Inflammatory macrophage treated with lipopolysaccharide for 4 hours (primary cell): ENCODE measurements around the gene TNFRSF1B.
A peak's percentile ranks its signal among the peaks of the same experiment; 100 is the strongest.
"Not testable (repeated sequence)": the region's sequence is repeated elsewhere in the genome, so short reads cannot be mapped to it uniquely, and the experiment has no call there.

Source experiments
- DNase-seq: peaks from one replicate; pipeline ENCODE4 v3.0.0-alpha.2; 2020

TNFRSF1B gene

DNA sequence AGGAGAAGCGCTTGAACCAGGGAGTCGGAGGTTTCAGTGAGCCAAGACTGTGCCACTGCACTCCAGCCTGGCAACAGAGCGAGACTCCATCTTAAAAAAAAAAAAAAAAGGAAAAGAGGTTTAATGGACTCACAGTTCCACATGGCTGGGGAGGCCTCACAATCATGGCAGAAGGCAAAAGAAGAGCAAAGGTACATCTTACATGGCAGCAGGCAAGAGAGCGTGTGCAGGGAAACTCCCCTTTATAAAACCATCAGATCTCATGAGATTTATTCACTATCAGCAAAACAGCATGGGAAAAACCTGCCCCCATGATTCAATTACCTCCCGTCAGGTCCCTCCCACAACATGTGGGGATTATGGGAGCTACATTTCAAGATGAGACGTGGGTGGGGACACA, 57.3 kb downstream of the TNFRSF1B start:
- DNase-seq: not testable (repeated sequence)

DNA sequence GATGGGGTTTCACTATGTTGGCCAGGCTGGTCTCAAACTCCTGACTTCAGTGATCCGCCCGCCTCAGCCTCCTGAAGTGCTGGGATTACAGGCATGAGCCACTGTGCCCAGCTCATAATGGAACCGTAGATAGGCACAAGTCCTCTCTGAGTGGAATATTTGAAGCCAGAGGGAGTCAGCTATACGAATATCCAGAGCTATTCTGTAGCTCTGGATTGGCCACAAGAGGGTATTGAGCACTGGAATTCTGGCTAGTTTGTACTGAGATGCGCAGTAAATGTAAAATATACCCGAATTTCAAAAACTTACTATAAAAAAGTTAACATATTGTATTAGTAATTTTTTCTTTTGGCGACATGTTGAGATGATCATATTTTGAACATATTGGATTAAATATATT, 62.2 kb downstream of the TNFRSF1B start:
- DNase-seq: no peak

DNA sequence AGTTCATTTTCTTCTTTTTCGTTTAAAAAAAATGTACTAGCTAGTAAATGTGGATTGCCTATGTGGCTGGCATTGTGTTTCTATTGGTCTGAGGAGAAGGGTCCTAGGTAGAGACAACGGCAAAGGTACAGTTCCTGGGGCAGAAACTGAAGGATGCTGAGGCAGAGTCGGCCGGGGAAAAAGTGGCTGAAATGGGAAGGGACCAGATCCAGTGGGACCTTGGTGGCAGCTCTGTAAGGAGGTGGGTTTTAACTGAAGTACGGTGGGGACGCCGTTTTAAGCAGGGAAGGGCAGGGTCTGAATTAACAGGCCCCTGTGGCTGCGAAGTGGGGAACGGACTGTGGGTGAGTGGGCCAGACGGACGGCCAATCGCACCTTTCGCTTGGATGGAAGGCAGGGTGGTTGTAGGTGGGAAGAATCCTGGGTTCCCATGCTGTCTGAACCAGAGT, 62.6 kb downstream of the TNFRSF1B start:
- DNase-seq: no peak

DNA sequence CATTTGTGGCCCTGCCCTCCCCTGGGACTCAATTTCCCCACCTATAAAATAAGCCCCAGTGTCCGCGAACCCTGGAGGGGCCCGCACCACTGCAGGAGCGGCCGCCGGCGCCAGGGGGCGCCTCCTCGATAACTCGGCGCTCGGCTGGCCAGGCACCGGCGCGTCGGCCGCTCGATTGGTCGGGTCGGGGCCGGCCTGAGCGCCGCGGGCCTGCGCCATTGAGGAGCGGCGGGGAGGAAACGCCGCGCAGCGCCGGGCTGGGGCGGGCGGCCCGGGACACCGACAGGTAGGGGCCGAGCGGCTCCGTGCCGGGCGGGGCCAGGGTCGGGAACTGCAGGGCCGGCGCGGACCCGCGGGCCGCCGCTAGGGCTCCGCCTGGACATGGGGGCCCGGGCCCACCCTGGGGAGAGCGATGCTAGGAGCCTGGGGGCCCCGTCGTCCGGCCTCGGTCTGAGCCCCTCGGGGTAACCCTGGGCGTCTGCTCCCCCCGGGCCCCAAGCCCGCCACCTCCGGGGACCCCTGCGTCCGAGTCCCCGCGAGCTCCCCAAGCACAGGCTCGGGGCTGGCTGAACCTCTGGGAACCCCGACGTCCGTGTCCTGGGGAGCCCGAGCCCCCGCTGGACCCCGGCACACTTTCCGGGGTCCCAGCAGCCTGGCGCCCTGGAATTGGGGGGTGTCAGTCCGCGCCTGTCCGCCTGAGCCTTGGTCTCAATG, 63.2 kb downstream of the TNFRSF1B start, which contains the start of gene VPS13D:
VPS13D (plus strand) TSS at position 196 of the 714 bp plus-strand sequence. CDS start 4,237 bp downstream, outside the sequence.
- peak; percentile 84 for DNase-seq

DNA sequence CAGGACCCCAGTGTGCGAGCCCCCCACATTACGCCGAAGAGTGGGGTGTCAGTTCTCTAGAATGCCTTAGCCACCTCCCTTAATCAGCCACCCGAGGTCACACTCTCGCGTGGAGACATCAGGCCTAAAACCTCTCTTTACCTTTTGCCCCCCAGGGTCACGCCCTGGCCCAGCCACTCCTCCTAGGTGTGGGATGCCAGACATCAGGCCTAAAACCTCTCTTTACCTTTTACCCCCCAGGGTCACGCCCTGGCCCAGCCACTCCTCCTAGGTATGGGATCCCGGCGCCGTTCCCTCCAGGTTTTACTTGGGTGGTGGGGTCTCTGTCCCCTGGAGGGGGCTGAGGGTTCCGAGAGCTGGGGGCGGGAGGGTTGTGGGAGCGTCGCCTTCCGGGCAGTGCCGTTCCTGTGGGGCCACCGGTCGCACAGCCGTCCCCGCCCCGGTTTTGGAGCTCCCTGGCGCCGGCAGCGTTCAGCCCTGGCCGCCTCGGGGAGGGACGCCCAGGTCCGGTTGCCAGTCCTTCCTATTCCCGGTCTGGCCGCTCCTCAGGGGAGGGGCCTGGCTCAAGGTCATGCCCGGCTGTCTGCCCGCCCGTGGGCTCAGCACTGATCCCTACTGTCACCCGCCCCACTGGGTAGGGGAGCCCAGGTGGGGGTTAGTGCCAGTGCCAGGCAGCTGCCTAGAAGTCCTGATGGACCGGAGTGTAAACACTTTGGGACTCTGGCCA, 63.9 kb downstream of the TNFRSF1B start:
- peak; percentile 31 for DNase-seq

DNA sequence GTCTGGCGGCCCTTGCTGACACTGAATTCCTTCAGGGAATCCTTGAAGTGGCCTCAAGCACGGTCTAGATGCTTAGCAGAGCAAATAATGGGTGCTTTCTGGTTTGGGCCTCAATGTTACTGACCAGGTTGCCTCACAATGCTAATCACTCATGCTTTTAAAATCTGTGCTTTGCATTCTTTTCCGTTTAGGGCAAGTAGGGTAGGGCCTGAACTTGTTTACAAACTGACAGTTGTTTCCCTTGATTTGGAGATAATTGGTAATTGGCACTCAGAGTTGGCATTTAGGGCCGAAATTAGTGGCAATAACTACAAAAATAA, 64.4 kb downstream of the TNFRSF1B start:
- no peak for DNase-seq

DNA sequence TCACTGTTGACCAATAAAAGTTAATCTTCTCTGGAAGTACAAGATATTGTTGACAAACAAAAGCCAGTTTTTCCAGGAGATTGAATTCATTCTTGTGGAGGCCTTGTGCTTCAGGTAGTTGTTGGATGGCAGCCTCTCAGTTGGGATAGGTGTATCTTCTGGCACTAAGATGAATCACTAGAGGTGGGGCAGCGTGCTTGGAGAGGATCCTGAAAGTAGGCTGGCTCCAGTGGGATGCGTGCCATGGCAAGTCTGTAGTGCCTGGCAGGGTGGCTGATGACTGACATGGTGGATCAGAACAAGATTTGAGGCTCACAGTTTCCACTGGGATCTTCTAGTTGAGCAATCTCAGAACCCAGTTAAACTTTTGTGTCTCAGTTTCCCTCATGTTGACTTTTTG, 65.4 kb downstream of the TNFRSF1B start:
- DNase-seq: no peak

DNA sequence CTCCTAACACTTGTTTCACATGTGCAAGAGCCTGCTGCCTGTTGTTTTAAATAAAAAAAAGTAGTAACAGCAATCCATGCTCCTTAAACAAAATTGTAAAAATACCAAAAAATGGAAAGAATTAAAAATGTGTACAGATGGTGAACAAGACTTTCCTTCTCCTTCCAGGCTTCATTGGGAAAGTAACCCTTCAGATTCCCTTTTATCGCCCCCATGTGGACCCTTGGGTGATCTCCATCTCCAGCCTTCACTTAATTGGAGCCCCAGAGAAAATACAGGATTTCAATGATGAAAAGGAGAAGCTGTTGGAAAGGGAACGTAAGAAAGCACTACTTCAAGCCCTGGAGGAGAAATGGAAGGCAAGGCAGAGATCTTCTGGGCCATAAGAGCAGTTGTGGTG, 77.3 kb downstream of the TNFRSF1B start:
- DNase-seq: peak; percentile 25

DNA sequence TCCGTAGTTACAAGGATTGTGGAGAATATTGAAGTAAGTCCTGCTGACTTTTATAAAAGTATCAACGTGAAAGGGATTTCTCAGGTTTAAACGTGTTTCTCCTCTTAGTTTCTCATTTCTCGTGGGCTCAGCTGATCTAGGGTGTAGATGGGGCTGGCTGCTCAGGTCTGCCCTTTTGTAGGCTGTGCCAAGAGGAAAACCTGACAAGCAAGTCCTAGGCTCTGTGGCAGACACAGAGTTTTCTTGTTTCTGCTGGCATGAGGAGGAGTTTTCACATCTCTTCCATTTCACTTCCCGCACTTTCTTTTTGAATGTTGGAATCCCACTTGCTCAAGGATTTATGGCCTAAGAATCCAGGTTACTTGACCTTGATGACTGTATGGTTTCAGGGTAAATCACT, 77.8 kb downstream of the TNFRSF1B start:
- no peak for DNase-seq

DNA sequence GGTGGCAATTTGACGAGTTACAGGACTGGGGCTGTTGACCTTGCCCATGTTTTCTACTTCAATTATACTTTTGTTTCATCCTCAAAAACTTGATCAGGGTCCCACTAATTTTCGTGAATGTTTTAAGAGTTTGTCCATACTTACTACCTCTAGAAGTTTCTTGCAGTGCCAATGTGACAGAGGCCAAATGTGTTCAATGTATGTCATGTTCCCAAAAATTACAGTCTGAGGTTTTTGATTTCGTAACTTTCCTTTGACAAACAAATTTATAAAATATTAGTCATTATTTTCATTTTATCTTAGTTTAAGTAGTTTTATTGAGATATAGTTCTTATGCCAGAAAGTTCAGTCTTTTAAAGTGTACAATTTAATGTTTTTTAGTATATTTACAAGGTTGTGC, 78.3 kb downstream of the TNFRSF1B start:
- DNase-seq: peak; percentile 10

DNA sequence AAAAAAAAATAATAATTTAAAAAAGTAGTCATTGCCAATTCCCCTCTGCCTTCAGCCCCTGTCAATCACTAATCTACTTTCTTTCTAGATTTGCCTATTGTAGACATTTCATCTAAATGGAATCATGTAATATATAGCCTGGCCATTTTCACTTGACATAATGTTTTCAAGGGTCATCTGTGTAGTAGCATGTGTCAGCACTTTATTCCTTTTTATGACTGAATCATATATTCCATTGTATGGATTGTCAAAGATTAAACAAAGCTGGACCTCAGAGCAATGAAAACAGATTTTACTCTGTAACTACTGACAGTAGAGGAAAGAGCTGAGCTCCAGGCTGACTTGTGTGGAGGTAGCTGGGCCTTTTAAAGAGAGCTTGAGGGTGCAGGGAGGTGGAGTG, 78.9 kb downstream of the TNFRSF1B start:
- DNase-seq: no peak

DNA sequence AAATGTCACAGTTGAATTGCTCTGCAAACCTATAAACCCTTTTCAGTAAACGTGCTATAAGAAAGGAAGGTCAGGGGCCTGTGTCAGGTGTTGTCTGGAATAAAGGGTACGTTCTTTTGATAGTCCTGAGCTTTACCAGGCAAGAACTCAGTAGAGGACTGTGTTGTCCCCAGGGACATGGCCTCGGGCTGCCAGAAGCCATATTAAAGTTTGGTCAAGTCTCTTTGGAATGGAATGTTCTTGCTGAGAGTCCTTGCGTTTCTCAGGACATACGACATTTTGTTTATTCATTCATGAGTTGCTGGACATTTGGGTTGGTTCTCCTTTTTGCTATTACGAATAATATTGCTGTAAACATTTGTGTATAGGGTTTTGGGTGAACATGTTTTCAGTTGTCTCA, 79.8 kb downstream of the TNFRSF1B start:
- DNase-seq: no peak

DNA sequence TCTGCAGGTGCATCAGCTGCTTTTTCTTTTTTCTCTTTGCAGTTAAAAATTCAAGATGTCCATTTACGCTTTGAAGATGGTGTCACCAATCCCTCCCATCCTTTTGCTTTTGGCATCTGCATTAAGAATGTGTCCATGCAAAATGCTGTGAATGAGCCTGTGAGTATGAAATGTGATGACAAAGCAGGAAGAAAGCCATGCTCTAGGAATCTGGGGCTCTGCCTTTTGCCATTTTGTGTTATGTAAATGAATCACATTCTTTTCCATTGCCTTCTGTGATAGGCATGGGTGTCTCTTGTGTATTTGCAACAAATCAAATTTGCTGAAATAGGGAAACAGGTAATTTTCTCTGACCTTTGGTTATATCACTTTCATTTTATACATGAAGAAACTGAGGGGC, 82.4 kb downstream of the TNFRSF1B start:
- DNase-seq: no peak

DNA sequence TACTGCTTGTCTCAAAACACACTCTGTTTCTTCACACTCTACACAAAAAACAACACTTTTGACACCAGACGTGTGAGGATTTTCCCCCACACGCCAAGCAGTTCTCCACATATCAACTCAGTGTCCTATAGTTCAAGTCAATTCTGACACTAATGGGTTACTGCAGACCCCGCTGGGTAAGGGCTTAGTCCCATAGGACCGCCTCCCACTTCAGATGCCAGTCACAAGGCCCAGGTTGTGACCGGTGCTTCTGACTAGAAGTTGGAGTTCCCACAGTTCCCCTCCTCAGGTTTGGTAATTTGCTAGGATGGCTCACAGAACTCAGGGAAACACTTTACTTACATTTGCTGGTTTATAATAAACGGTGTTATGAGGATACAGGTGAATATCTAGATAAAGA, 83.0 kb downstream of the TNFRSF1B start:
- no peak for DNase-seq

DNA sequence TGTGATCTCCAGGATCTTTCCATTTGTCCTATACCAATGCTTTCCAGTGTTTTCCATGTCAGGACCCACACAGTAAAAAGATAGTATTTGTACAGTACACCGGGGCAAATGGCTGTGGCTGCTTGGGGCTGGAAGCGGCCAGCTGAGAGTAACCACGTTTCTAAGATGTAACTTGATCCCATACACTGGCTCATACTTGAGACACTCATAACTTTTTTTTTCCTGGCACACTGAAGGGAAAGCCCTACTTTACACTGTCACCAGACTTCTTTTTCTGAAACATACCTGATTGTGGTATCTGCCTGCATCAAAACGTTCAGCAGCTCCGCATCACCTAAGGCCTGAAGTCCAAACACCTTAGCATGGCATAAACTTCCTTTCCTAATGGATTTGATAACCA, 84.7 kb downstream of the TNFRSF1B start:
- no peak for DNase-seq

DNA sequence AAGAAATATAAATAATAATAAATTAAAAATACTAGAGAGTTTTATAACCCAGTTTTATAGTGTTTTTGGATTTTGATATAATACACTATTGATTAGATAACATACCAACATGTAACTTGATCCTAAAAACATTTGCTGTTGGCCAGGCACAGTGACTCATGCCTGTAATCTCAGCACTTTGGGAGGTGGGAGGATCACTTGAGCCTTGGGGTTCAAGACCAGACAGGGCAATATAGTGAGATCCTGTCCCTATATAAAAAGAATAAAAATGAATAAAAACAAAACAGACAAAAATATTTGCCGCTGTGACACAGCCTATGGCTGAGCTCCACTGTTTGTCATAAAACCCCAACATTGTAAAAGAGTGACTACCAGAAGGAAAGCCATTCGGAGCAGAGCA, 89.1 kb downstream of the TNFRSF1B start:
- no peak for DNase-seq

DNA sequence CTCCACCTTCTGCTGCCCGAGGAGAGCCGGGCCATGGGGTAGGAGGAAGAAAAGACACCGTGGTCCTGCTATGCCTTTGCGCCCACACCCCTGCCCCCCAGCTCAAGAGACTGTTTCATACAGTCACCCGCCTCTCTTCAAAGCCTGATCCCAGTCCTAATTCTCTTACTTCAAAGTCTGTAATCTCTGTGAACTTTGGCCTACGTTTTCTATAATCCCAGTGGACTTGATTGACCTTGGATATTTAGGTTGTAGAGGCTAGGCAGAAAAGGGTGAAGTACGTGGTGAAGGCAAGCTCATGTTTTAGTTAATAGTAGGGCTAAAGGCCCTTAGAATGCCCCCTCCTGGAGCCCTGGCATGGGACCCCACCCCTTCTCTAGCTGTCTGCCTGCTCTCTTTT, 91.5 kb downstream of the TNFRSF1B start:
- DNase-seq: no peak
